Stimulated activated CD4-positive, alpha-beta T cell treated with anti-CD3 and anti-CD28 coated beads, TNF-alpha, amount 100 ng/mL, for 48 hours (primary cell): ENCODE measurements around the gene APOA4.
"Not testable (repeated sequence)": the region's sequence is repeated elsewhere in the genome, so short reads cannot be mapped to it uniquely, and the experiment has no call there.

Experiments
- DNase-seq, 3 donors: peaks; one replicate each; pipeline ENCODE4 v3.0.0-alpha.2; 2020; ENCODE audit warnings: low read depth in 3 of 3

The APOA4 gene

GRCh38 chr11:116801662-116802061 lies 21.4 kb downstream of the APOA4 start:
- not testable (repeated sequence) for DNase-seq

GRCh38 chr11:116800610-116801009 lies 22.5 kb downstream of the APOA4 start:
- DNase-seq, result no peak

- DNase-seq, result no peak
These were observed 24.7 kb downstream of the APOA4 start for GRCh38 chr11:116798368-116798767.

- no peak for DNase-seq
These were observed 25.3 kb downstream of the APOA4 start for GRCh38 chr11:116797816-116798215.

DNA sequence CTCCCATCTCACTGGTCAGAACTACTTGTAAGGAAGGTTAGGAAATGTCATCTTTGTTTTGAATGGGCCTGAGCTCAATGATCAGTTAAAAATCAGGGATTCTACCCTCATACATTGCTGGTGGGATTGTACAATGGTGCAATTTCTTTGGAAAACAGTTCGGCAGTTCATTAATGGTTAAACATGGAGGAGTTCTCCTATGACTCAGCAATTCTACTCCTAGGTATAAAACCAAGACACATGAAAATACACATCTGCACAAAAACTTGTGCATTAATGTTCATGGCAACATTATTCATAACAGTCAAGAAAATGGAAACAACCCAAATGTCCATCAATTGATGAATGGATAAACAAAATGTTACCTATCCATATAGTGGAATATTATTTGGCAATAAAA lies 26.6 kb downstream of the APOA4 start:
- DNase-seq, result no peak

- DNase-seq, result no peak
These were observed 28.3 kb downstream of the APOA4 start for GRCh38 chr11:116794851-116795250.

DNA sequence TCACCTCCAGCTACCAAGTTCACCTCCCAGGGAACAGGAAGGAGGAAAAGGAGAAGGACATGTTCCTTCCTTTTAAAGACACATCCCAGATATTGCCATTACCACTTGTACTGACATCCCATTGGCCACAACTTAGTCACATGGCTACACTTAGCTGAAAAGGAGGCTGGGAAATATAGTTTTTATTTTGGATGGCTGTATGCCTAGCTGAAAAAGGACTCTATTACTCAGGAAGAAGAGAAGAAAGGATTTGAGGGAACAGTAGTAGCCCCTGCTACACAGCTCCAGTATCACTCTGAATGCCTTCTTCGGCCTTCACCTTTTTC lies 29.4 kb downstream of the APOA4 start:
- DNase-seq, result no peak

- DNase-seq, result no peak
These were observed 30.0 kb downstream of the APOA4 start for GRCh38 chr11:116792869-116793771.

DNA sequence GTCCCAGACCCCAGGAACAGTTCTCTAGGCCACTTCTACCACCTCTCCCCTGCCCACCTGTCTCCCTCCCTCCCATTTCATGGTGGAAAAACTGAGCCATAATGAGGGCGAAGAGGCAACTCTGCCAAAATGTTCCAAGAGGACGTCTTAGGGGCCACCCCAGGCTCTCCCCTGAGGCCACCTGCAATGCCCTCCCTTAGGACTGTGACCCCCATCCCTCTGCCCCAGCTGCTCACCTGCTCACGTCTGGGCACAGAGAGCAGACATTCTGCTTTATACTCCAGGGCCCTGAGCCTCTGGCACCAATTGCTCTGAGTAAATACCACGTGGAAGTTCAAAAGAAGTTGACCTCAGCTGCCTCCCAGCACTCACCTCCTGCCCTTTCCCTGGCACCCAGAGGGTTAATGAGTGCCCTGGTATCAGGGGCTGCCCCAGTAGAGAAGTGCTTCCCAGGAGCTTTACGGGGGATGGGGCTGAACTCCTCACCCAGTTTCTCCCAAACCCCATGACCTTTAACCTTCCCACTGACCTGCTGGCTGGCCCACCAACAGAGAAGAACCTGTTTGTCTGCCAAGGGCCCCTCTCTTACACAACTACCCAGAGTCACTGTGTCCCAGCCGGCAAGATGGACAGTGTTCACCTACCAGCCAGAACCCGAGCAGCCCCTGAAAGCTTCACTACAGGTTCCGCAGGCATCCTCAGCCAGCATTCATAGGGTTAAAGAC lies 30.8 kb downstream of the APOA4 start:
- DNase-seq, result no peak

GRCh38 chr11:116791813-116792143 lies 31.3 kb downstream of the APOA4 start, which contains the start of gene APOA5:
Gene APOA5 (minus strand): TSS chr11:116791879. CDS start chr11:116791860, 19 bp downstream.
- DNase-seq, result no peak

- peak; percentile 60 to 67 (median 65) for DNase-seq
These were observed 31.9 kb downstream of the APOA4 start for GRCh38 chr11:116791002-116791812.

- no peak for DNase-seq
These were observed 32.7 kb downstream of the APOA4 start for GRCh38 chr11:116790167-116791001.

- no peak for DNase-seq
These were observed 34.1 kb downstream of the APOA4 start for GRCh38 chr11:116788975-116789374.

DNA sequence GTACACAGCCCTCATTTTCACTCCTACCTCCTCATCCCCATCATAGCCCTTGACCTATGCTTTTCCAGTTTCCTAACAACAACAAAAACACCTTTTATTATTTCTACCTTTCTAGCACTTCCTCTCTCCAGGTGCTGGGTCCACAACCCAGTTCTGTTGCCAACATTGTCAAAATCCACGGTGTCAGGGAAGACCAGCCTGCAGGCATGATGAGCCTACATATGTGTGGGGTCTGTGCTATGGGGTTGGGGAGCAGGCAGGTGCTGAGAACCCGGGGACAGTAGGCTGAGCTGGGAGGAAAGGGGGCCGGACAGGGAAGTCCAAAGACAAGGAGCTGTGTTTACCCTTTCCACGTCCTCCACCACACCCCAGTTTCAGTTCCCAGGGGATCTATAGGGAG lies 34.6 kb downstream of the APOA4 start:
- no peak for DNase-seq

GRCh38 chr11:116787786-116788486 lies 35.2 kb downstream of the APOA4 start, which contains the start of gene ZPR1:
Gene ZPR1 (minus strand): TSS chr11:116788023. CDS start chr11:116787990, 33 bp downstream.
- peak; percentile 63 to 79 (median 72) for DNase-seq

- DNase-seq, result no peak
These were observed 35.7 kb downstream of the APOA4 start for GRCh38 chr11:116787436-116787785.

DNA sequence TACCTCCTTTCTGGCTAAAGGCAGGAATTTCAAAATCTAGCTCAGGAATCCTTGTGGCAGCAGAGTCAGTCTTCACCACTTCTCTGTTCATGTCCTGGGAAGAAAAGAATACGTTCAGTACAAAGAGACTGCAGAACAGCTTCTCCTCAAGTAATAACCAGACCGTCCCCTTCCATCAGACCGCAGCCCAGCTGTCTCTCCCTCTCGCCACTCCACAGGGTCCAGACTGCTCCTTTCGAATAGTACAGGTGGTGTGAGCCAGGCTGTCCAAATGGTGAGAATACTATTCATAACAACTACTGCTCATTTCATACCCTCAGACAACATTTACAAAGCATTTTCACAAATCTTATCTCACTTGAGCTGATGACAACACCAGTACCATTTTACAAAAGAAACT lies 36.1 kb downstream of the APOA4 start:
- DNase-seq, result no peak

DNA sequence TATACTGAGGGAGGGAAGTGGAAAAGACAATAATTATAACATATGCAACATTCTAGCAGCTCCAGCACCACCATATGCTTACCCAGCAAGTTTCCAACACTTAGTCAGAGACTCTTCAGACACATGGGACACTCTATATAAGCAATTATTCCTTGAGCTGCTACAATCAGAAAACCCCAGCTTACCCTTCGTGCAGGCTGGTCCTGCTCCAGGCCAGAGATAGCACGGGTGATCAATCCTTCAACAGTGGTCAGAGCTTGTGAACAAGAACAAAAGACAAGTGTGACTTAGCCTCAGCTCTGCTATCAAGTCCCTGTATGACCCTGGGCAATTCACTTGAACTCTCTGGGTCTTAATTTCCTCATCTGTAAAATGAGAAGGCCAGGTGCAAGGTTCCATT lies 36.8 kb downstream of the APOA4 start:
- DNase-seq, result no peak

- DNase-seq, result no peak
These were observed 40.4 kb downstream of the APOA4 start for GRCh38 chr11:116782728-116783127.

DNA sequence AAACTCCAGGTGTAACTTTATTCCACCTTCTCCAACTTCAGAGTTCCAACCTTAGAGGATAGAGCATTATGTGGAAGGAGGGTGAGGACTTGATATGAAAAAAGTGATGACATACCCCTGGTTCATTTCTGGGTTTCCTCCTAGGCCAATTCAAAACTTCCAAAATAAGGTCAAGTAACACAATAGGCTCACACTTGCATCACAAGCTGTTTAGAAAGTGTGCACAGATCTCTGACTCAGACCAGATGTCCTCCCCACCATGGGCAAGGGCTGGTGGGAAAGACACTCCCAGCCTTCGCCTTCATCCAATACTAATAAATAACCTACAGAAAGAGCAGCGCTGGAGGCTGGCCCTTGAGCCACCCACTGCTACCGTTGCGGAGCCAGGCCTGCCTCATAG lies 44.5 kb downstream of the APOA4 start:
- no peak for DNase-seq

GRCh38 chr11:116777056-116777455 lies 46.0 kb downstream of the APOA4 start:
- no peak for DNase-seq
